CD14-positive monocyte (primary cell): ENCODE measurements around the gene PSMD13. TPM values are rescaled to one million over a fixed set of nuclear protein-coding genes. Genes with fewer than 3 reads are reported as not detected.

Experiments
- DNase-seq, 3 donors: peaks; one replicate each; pipeline ENCODE4 v3.0.0-alpha.2; 2011 to 2022
- H2AFZ ChIP-seq: 2 replicates; pipeline ENCODE4 v1.6.0; 2012; ENCODE audit warnings: mild to moderate bottlenecking, low read depth, low read length, inconsistent platforms; ENCODE audit not compliant: insufficient read depth, poor library complexity, severe bottlenecking
- H3K27ac ChIP-seq, 2 donors: 1 replicate in 1 of 2; 2 replicates in 1 of 2; pipeline ENCODE4 v1.5.1; 2012 to 2013; ENCODE audit warnings: low read length in 2 of 2, control low read depth in 1 of 2, inconsistent platforms in 1 of 2, low read depth in 1 of 2, mild to moderate bottlenecking in 1 of 2
- H3K27me3 ChIP-seq, 2 donors: one replicate each; pipeline versions ENCODE4 v1.6.0 to v1.6.1; 2011 to 2013; ENCODE audit warnings: low read length in 2 of 2; ENCODE audit not compliant: control insufficient read depth in 2 of 2, insufficient read depth in 2 of 2
- H3K36me3 ChIP-seq, 2 donors: replicated peaks in 1 of 2; 1 replicate in 1 of 2; 2 replicates in 1 of 2; pipeline versions ENCODE4 v1.5.1 to v1.6.1; 2012 to 2013; ENCODE audit warnings: low read length in 2 of 2, control low read depth in 1 of 2, inconsistent platforms in 1 of 2, mild to moderate bottlenecking in 1 of 2; ENCODE audit not compliant: insufficient read depth in 2 of 2, control insufficient read depth in 1 of 2
- H3K4me1 ChIP-seq, 2 donors: 1 replicate in 1 of 2; 2 replicates in 1 of 2; pipeline versions ENCODE4 v1.5.1 to v1.6.1; 2012 to 2013; ENCODE audit warnings: low read length in 2 of 2, control low read depth in 1 of 2, inconsistent platforms in 1 of 2, mild to moderate bottlenecking in 1 of 2, moderate library complexity in 1 of 2; ENCODE audit not compliant: insufficient read depth in 2 of 2, control insufficient read depth in 1 of 2
- H3K4me2 ChIP-seq: replicated peaks from 2 replicates; pipeline ENCODE3; 2012; ENCODE audit warnings: low read length, moderate library complexity, mild to moderate bottlenecking; ENCODE audit not compliant: poor library complexity, severe bottlenecking; ENCODE audit errors: extremely low read depth
- H3K4me3 ChIP-seq, 3 experiments: fragments of 200-600 bp in 1 of 3; sonication (generic) in 1 of 3; replicated peaks in 1 of 3; 1 replicate in 2 of 3; 2 replicates in 1 of 3; pipeline ENCODE4 v1.5.1; 2011 to 2013; ENCODE audit warnings: low read length in 3 of 3, mild to moderate bottlenecking in 3 of 3, control low read depth in 2 of 3, low read depth in 2 of 3, inconsistent platforms in 1 of 3, moderate library complexity in 1 of 3
- H3K79me2 ChIP-seq: 2 replicates; pipeline ENCODE4 v1.6.0; 2012; ENCODE audit warnings: mild to moderate bottlenecking, control low read depth, inconsistent platforms, low read length, moderate library complexity; ENCODE audit not compliant: insufficient read depth
- H3K9ac ChIP-seq: 2 replicates; pipeline ENCODE4 v1.6.0; 2017; ENCODE audit warnings: low read length, mild to moderate bottlenecking; ENCODE audit not compliant: insufficient read depth, poor library complexity, severe bottlenecking
- H3K9me3 ChIP-seq, 2 donors: replicated peaks in 1 of 2; 1 replicate in 1 of 2; 2 replicates in 1 of 2; pipeline versions ENCODE4 v1.5.1 to v1.6.1; 2012 to 2013; ENCODE audit warnings: low read length in 2 of 2, control low read depth in 1 of 2; ENCODE audit not compliant: control insufficient read depth in 1 of 2, insufficient read depth in 1 of 2
- H4K20me1 ChIP-seq: 2 replicates; pipeline ENCODE4 v1.6.0; 2012; ENCODE audit warnings: mild to moderate bottlenecking, low read length, control low read depth, moderate library complexity; ENCODE audit not compliant: insufficient read depth
- H3K27ac Mint-ChIP-seq, 7 donors: one replicate each; pipeline ENCODE4 v1.8.0; 2020; ENCODE audit warnings: mild to moderate bottlenecking in 7 of 7, mixed read lengths in 7 of 7, moderate library complexity in 6 of 7, inconsistent platforms in 2 of 7
- H3K27me3 Mint-ChIP-seq, 3 donors: one replicate each; pipeline ENCODE4 v1.8.0; 2021 to 2022; ENCODE audit warnings: low read depth in 3 of 3, mild to moderate bottlenecking in 3 of 3, mixed read lengths in 3 of 3, moderate library complexity in 3 of 3, inconsistent platforms in 1 of 3
- H3K36me3 Mint-ChIP-seq, 2 donors: one replicate each; pipeline ENCODE4 v1.8.0; 2020; ENCODE audit warnings: mixed read lengths in 2 of 2, inconsistent platforms in 1 of 2, mild to moderate bottlenecking in 1 of 2
- H3K4me1 Mint-ChIP-seq: one replicate; pipeline ENCODE4 v1.8.0; 2020; ENCODE audit warnings: mild to moderate bottlenecking, mixed read lengths
- H3K4me3 Mint-ChIP-seq, 2 donors: one replicate each; pipeline ENCODE4 v1.8.0; 2020; ENCODE audit warnings: mild to moderate bottlenecking in 2 of 2, mixed read lengths in 2 of 2, moderate library complexity in 1 of 2
- H3K9me3 Mint-ChIP-seq, 7 donors: one replicate each; pipeline ENCODE4 v1.8.0; 2020 to 2022; ENCODE audit warnings: mixed read lengths in 7 of 7, mild to moderate bottlenecking in 6 of 7, moderate library complexity in 6 of 7, inconsistent platforms in 2 of 7
- CTCF ChIP-seq: fragments of 200-600 bp; IDR thresholded peaks from one replicate; pipeline ENCODE4 v1.8.0; 2022; ENCODE audit warnings: antibody characterized with exemption, mild to moderate bottlenecking
- WGBS: methylation state at CpG from one replicate; pipeline ENCODE4 v1.1.5; 2013; ENCODE audit warnings: missing lambda C conversion rate; ENCODE audit not compliant: insufficient coverage; 5-methylcytosine and 5-hydroxymethylcytosine counted together
- intact Hi-C, 2 donors: fragments of 100-400 bp; cut with micrococcal nuclease; formaldehyde crosslinking; loops; one replicate each; pipeline versions ENCODE4 v1.15.0 to v1.15.1; 2023
- polyA plus RNA-seq, 3 donors: library from polyadenylated mRNA; depleted of rRNA in 1 of 3; unstranded in 2 of 3; stranded (reverse) in 1 of 3; fragments of 300-500 nt in 2 of 3; fragments of >200 nt in 1 of 3; fragmentation: Illumina TruSeq in 2 of 3; gene quantifications; 1 replicate in 2 of 3; 2 replicates in 1 of 3; pipeline ENCODE4 v1.2.3, GENCODE V29; 2012 to 2021

The PSMD13 gene
- polyA plus RNA-seq, 3 donors = 136 to 272 (median 218) TPM

GRCh38 chr11:210122-210802 is 26.5 kb upstream of the PSMD13 start:
- Histone ChIP-seq H3K9me3 (no peaks in the 10 kb centered on the region), H3K9ac (no peak overlapping the region), H2AFZ (no peak overlapping the region), H3K4me2 (peak overlapping the region; percentile 86), H3K4me1 (peaks cover 29 to 45% of the 10 kb centered on the region in 2 donors), H3K36me3 (peaks cover 58 to 66% of the 10 kb centered on the region in 2 donors), H3K27ac (peak overlapping the region in 1 of 2 donors; percentile 100), H3K27me3 (no peaks in the 10 kb centered on the region), H4K20me1 (peaks cover 63% of the 10 kb centered on the region), H3K4me3 (peak overlapping the region in 1 of 3 experiments; percentile 98), H3K79me2 (peaks cover 49% of the 10 kb centered on the region)
- intact Hi-C loops = no loop called here
- Mint-ChIP-seq H3K4me1 (peaks cover 35% of the 10 kb centered on the region), H3K4me3 (peak overlapping the region in 1 of 2 donors; percentile 98), H3K36me3 (peaks cover 54 to 66% of the 10 kb centered on the region in 2 donors), H3K27ac (peak overlapping the region in 3 of 7 donors; percentile 56 to 83 (median 75)), H3K9me3 (no peaks in the 10 kb centered on the region), H3K27me3 (peaks cover 0 to 6% (median 2%) of the 10 kb centered on the region in 3 donors)
- 98% methylated on average over 9 of the region's 9 CpGs for WGBS
- no peak for DNase-seq
- TF ChIP-seq CTCF = no peak

- Histone ChIP-seq H3K4me1 (peaks cover 27 to 39% of the 10 kb centered on the region in 2 donors), H3K4me2 (no peak overlapping the region), H3K36me3 (peaks cover 58 to 66% of the 10 kb centered on the region in 2 donors), H3K9ac (no peak overlapping the region), H3K4me3 (no peak overlapping the region), H2AFZ (no peak overlapping the region), H3K27me3 (no peaks in the 10 kb centered on the region), H4K20me1 (peaks cover 58% of the 10 kb centered on the region), H3K9me3 (no peaks in the 10 kb centered on the region), H3K27ac (peak overlapping the region in 1 of 2 donors; percentile 100), H3K79me2 (peaks cover 44% of the 10 kb centered on the region)
- Mint-ChIP-seq H3K4me1 (peaks cover 34% of the 10 kb centered on the region), H3K27me3 (peaks cover 0 to 6% (median 2%) of the 10 kb centered on the region in 3 donors), H3K4me3 (no peak overlapping the region), H3K36me3 (peaks cover 51 to 67% of the 10 kb centered on the region in 2 donors), H3K9me3 (no peaks in the 10 kb centered on the region), H3K27ac (peak overlapping the region in 4 of 7 donors; percentile 7 to 72 (median 54))
- TF ChIP-seq CTCF = no peak
- intact Hi-C loops = no loop called here
- 93% methylated on average over 5 of the region's 5 CpGs for WGBS
- DNase-seq = no peak
Measured at GRCh38 chr11:210803-211180, 26.0 kb upstream of the PSMD13 start.
